Parathyroid adenoma (tissue), 2 donors: ENCODE measurements around the gene LSMEM2.

ENCODE experiments used
- H2AFZ ChIP-seq: fragments of 300-600 bp; sonication (generic); one replicate; pipeline ENCODE4 v1.7.0; 2017; ENCODE audit warnings: antibody characterized with exemption, mild to moderate bottlenecking
- H3K27ac ChIP-seq: fragments of 300-600 bp; sonication (generic); one replicate; pipeline ENCODE4 v1.7.0; 2017
- H3K27me3 ChIP-seq: fragments of 300-600 bp; sonication (generic); one replicate; pipeline ENCODE4 v1.7.0; 2017; ENCODE audit warnings: low read length; ENCODE audit not compliant: control insufficient read depth, insufficient read depth
- H3K36me3 ChIP-seq: fragments of 300-600 bp; sonication (generic); one replicate; pipeline ENCODE4 v1.7.0; 2017; ENCODE audit warnings: low read length; ENCODE audit not compliant: control insufficient read depth, insufficient read depth
- H3K4me1 ChIP-seq: fragments of 300-600 bp; sonication (generic); one replicate; pipeline ENCODE4 v1.7.0; 2017; ENCODE audit warnings: control low read depth
- H3K4me2 ChIP-seq: fragments of 300-600 bp; sonication (generic); one replicate; pipeline ENCODE4 v1.7.0; 2017; ENCODE audit warnings: low read length
- H3K4me3 ChIP-seq: fragments of 300-600 bp; sonication (generic); one replicate; pipeline ENCODE4 v1.7.0; 2017; ENCODE audit warnings: low read depth, low read length
- H3K79me2 ChIP-seq: fragments of 300-600 bp; sonication (generic); one replicate; pipeline ENCODE4 v1.7.0; 2017; ENCODE audit warnings: control low read depth
- H3K9ac ChIP-seq: fragments of 300-600 bp; sonication (generic); one replicate; pipeline ENCODE4 v1.7.0; 2017; ENCODE audit warnings: mild to moderate bottlenecking
- H3K9me3 ChIP-seq: fragments of 300-600 bp; sonication (generic); one replicate; pipeline ENCODE4 v1.7.0; 2017; ENCODE audit warnings: low read length; ENCODE audit not compliant: control insufficient read depth
- CTCF ChIP-seq: fragments of 300-600 bp; sonication (generic); IDR thresholded peaks from one replicate; pipeline ENCODE4 v1.7.0; 2017; ENCODE audit warnings: antibody characterized with exemption, mild to moderate bottlenecking
- donor health status: primary hyperparathyroidism.

Gene LSMEM2

GRCh38 chr3:50288387-50289007 is 9.6 kb downstream of the LSMEM2 start:
- TF ChIP-seq CTCF = no peak
- Histone ChIP-seq H3K4me2 (no peak overlapping the region), H3K4me1 (peaks cover 7% of the 10 kb centered on the region), H3K79me2 (peaks cover 5% of the 10 kb centered on the region), H3K4me3 (no peak overlapping the region), H2AFZ (no peak overlapping the region), H3K9ac (no peak overlapping the region), H3K27ac (no peak overlapping the region), H3K27me3 (no peaks in the 10 kb centered on the region), H3K36me3 (no peaks in the 10 kb centered on the region), H3K9me3 (no peaks in the 10 kb centered on the region)

- Histone ChIP-seq H3K9ac (no peak overlapping the region), H3K36me3 (no peaks in the 10 kb centered on the region), H3K27ac (no peak overlapping the region), H3K9me3 (no peaks in the 10 kb centered on the region), H3K4me1 (peaks cover 7% of the 10 kb centered on the region), H3K27me3 (no peaks in the 10 kb centered on the region), H3K79me2 (peaks cover 5% of the 10 kb centered on the region), H2AFZ (no peak overlapping the region), H3K4me2 (no peak overlapping the region), H3K4me3 (no peak overlapping the region)
- TF ChIP-seq CTCF = no peak
Observed at GRCh38 chr3:50289130-50289529, 10.2 kb downstream of the LSMEM2 start.

- H3K4me3 ChIP-seq = no peak overlapping the region
- H2AFZ ChIP-seq = no peak overlapping the region
- H3K27me3 ChIP-seq = no peaks in the 10 kb centered on the region
- H3K36me3 ChIP-seq = no peaks in the 10 kb centered on the region
- H3K9ac ChIP-seq = no peak overlapping the region
- no peak for TF ChIP-seq CTCF
- H3K4me1 ChIP-seq = peaks cover 7% of the 10 kb centered on the region
- H3K9me3 ChIP-seq = no peaks in the 10 kb centered on the region
- H3K27ac ChIP-seq = no peak overlapping the region
- no peak overlapping the region for H3K4me2 ChIP-seq
- peaks cover 5% of the 10 kb centered on the region for H3K79me2 ChIP-seq
Observed at GRCh38 chr3:50290161-50290641, 11.3 kb downstream of the LSMEM2 start.

GRCh38 chr3:50292159-50293078 is 13.5 kb downstream of the LSMEM2 start, which contains the start of gene IFRD2:
IFRD2 (minus strand) TSS chr3:50292429; CDS start chr3:50292274, 155 bp downstream.
- TF ChIP-seq CTCF = peak; percentile 5
- peaks cover 5% of the 10 kb centered on the region for H3K79me2 ChIP-seq
- peak within 1 kb of the TSS; percentile 64 for H3K9ac ChIP-seq
- H3K27me3 ChIP-seq = no peaks in the 10 kb centered on the region
- no peaks in the 10 kb centered on the region for H3K36me3 ChIP-seq
- H3K27ac ChIP-seq = peak within 1 kb of the TSS; percentile 45
- H2AFZ ChIP-seq = peak within 1 kb of the TSS; percentile 86
- H3K4me3 ChIP-seq = peak within 1 kb of the TSS; percentile 91
- H3K9me3 ChIP-seq = no peaks in the 10 kb centered on the region
- H3K4me1 ChIP-seq = peaks cover 7% of the 10 kb centered on the region
- peak within 1 kb of the TSS; percentile 98 for H3K4me2 ChIP-seq
